HG03442 (cell line): Measurements from ENCODE around the gene INHA.

Experiments
- ATAC-seq: cut with Tn5 transposase; IDR thresholded peaks from one replicate; pipeline ENCODE4 v1.9.1; 2021; ENCODE audit warnings: mild to moderate bottlenecking, moderate library complexity; ENCODE audit not compliant: unreplicated experiment

Gene INHA

DNA sequence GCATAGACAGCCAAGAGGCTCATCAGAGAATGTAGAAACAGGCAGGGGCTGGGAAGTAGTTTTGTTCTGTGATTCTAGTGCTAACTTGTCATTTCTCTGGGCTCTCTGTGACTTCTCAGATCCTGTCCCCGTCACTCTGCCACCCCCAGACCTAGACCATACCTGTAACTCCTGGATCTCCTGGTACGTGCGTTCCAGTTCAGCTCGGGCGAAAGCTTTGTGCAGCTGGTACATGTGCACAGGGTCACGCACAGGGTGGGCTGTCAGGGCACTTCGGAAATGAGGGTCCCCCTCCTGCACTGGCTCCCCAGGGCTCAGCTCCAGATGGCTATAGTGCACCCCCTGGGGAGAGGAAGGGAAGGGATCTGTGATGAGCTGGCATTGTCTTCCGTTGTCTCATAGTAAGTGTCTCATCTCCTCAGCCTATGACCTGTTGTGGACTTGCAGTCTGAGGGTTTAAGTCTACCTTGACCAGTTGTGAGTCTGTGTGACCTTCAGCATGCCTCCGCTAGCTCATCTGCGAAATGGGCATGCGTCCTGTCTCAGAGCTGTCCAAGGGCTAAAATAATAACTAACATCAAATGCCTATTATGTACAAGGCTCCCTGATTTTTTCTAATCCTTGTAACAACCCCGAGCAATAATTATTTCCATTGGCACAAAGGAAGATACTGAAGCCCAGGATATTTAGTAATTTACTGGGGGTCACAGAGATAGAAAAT is 31.2 kb upstream of the INHA start:
- ATAC-seq, result no peak

DNA sequence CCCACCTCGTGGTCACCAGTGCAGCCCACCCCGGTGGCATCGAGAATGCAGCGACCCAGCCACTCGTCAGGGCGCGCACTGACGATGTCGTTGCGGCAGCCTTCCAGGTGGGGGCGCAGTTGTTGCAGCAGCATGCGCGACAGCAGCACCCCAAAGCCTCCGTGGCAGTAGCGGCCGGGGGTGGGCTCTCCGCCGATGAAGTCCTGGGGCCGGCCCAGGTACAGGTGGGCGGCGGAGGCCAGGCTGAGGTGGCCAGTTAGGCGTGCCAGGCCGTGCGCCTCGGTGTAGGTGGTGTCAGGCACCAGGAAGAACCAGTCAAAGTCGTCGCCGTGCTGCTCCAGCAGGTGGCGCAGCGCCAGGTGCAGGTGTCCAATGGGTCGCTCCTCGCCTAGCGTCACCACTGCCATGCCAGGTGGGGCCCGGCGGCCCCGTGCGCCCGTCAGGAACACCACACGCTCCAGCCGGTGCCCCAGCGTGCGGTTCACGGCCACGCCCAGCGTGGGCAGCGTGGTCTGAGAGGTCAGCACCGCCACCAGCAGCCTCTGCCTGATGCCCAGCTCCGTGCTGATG is 30.4 kb upstream of the INHA start:
- peak; percentile 49 for ATAC-seq

GRCh38 chr2:219542931-219543595 is 29.0 kb upstream of the INHA start:
- peak; percentile 28 for ATAC-seq

DNA sequence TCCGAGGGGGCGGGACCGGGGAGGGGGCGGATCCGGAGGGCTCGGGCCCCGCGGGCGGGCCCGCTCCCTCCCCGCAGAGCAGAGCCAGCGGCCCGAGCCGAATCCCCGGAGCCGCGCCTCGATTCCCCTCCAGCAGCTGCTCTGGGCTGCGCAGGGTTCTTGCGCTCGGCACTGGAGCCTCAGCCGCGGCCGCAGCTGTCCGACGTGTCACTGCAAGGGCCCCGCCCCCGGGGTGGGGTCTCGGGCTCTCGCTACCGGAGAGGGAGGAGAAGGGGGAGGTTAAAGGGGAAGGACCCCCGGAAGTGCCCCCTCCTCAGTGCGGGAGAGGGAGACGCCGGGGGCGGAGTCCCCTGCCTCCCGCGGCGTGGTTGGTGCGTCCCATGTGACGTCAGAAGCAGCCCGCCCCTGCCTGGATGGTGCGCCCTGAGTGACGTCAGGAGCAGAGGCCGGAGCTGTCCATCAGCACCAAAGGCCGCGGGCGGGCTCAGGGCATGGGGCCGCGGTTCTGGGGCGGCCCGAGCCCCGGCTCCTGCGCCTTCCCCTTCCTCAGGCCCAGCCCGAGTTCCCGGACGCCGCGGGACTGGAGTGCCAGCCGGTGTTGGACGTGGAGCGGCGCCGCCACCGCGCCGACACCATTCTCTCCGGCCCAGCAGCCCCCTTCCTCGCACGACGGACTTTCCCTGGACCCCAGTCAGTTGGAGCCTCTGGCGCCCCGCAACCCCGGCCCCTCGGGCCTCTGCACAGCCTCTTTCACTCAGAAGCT is 28.3 kb upstream of the INHA start, which contains the start of the genes CHPF and TMEM198:
Gene CHPF (minus strand): TSS at position 214 of the 763 bp plus-strand sequence. CDS start 271 bp downstream, outside the sequence.
Gene TMEM198 (plus strand): TSS at position 433 of the 763 bp plus-strand sequence. CDS start 700 bp downstream, outside the sequence.
- peak; percentile 73 for ATAC-seq

GRCh38 chr2:219544567-219544966 is 27.5 kb upstream of the INHA start:
- no peak for ATAC-seq

DNA sequence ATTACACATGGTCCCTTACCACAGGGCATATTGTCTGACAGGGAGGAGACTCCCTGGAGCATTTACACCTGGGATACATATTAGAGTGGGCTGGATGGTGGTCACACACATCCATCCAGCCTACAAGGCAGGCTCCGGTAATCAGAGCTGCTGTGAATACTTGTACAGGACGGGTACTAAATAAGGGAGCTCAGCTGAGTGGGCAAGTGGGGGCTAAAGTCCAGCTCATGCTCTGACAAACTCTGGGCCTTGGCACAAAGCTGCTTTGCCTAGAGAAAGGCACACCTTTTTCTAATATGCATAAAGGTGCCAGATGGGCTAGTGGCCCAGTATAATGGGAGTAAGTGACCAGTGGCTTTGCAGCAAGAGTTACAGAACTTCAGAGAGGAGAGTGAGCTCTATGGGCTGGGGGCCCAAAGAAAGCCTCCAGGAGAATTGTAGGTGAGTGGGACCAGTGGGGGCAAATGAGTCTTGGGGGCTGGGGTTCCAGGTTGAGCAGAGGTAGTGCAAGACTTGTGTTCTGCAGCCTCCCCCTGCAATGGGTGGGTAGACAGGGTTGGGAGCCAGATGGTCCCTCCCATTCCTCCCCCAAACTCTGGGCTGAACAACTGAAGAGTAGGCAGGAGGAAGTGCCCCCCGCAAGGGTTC is 26.7 kb upstream of the INHA start:
- ATAC-seq, result no peak

GRCh38 chr2:219545943-219546352 is 26.2 kb upstream of the INHA start:
- ATAC-seq, result no peak

- ATAC-seq, result no peak
Measured at GRCh38 chr2:219547621-219548020, 24.5 kb upstream of the INHA start.

DNA sequence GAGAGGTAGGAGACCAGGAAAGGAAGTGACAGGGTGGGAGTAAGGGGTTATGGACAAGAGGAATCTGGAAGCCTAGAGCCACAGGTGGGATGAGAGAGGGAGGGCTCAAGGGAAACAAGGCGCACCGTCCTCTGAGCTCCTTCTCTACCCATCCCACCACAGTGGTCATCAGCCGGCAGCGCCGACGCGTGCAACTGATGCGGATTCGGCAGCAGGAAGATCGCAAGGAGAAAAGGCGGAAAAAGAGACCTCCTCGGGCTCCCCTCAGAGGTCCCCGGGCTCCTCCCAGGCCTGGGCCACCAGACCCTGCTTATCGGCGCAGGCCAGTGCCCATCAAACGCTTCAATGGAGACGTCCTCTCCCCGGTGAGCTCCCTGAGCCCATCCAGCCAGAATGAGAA is 23.1 kb upstream of the INHA start:
- no peak for ATAC-seq

- ATAC-seq, result no peak
Measured at GRCh38 chr2:219549619-219550018, 22.5 kb upstream of the INHA start.

- ATAC-seq, result peak; percentile 19
Measured at GRCh38 chr2:219551441-219552381, 20.4 kb upstream of the INHA start.

GRCh38 chr2:219552382-219553167 is 19.5 kb upstream of the INHA start:
- peak; percentile 92 for ATAC-seq

DNA sequence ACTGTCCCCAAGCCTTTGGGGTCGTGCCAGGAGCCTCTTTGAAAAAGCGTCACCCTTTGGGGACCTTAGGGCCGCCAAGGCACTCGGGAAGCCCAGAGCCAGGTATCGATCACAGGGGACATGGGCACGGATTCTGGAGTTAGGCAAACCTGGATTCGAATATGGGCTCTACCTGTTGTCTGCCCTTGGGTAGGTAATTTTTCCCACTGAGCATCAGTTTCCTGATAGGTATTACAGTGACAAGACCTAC is 19.0 kb upstream of the INHA start:
- ATAC-seq, result no peak

GRCh38 chr2:219553463-219553963 is 18.6 kb upstream of the INHA start:
- ATAC-seq, result no peak

GRCh38 chr2:219554350-219554749 is 17.8 kb upstream of the INHA start:
- no peak for ATAC-seq

DNA sequence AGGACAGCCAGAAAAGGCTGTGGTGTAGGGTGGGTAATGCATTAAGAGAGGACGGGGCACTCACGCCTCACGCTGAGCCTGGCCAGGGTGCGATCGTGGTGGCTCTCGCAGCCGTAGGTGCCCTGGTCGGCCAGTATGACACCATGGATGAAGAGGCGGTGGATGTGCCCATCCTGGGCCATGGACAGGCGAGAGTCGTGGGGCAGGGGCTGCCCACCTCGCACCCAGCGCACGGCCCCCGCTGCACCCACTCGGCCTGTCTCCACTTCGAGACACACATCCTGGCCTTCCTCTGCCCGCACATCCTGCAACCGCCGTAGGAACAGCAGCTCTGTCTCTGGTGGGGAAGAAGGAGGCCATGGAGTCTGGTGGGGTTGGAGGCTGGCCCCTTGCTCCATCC is 16.2 kb upstream of the INHA start:
- ATAC-seq, result no peak

DNA sequence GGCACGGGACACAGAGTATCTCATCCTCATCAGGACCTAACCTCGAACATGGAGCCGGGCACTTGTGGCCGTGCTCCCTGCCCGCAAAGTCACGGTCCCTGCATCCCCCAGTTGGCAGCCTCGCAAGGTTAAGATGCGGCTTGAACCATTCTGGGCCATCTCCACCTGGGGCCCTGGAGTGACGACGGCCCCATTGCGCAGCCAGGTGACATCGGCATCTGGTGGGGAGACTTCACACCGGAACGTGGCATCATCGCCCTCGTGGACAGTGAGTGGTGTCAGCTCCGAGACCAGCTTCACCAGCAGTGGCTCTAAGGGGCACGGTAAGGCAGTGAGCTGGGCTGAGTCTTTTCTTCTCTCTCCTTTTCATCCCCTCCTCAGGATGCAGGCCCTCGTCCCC is 15.7 kb upstream of the INHA start:
- ATAC-seq, result no peak

- ATAC-seq, result no peak
Measured at GRCh38 chr2:219557320-219557719, 14.8 kb upstream of the INHA start.
